Measurements from ENCODE around the gene MYO18A.

DNA sequence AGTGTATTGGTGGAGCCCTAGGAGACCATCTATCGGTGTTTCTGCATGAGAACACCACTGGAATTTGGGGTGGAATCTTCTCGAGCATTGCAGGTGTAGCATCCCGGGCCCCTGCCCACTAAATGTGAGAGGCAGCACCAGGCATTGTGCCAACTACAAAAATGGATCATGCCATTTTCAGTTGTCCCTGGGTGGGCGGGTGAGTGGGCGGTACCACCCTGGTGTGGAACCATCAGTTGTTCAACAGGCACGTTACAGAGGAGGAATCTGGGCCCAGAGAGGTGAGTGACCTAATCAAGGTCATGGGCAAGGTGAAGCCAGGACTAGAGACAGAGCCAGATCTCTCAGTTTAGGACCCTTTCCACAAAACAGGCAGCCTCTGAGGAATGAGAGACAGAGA lies 128.5 kb downstream of the MYO18A start:
- TF ChIP-seq, protein P1, sequence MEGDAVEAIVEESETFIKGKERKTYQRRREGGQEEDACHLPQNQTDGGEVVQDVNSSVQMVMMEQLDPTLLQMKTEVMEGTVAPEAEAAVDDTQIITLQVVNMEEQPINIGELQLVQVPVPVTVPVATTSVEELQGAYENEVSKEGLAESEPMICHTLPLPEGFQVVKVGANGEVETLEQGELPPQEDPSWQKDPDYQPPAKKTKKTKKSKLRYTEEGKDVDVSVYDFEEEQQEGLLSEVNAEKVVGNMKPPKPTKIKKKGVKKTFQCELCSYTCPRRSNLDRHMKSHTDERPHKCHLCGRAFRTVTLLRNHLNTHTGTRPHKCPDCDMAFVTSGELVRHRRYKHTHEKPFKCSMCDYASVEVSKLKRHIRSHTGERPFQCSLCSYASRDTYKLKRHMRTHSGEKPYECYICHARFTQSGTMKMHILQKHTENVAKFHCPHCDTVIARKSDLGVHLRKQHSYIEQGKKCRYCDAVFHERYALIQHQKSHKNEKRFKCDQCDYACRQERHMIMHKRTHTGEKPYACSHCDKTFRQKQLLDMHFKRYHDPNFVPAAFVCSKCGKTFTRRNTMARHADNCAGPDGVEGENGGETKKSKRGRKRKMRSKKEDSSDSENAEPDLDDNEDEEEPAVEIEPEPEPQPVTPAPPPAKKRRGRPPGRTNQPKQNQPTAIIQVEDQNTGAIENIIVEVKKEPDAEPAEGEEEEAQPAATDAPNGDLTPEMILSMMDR (IDR thresholded peaks at IDR 0.05; ENCODE audit: insufficient read depth, low read length) = no peak
- TF ChIP-seq GABPA (IDR thresholded peaks at IDR 0.05; ENCODE audit: low read depth) = no peak
- TF ChIP-seq, protein P2, sequence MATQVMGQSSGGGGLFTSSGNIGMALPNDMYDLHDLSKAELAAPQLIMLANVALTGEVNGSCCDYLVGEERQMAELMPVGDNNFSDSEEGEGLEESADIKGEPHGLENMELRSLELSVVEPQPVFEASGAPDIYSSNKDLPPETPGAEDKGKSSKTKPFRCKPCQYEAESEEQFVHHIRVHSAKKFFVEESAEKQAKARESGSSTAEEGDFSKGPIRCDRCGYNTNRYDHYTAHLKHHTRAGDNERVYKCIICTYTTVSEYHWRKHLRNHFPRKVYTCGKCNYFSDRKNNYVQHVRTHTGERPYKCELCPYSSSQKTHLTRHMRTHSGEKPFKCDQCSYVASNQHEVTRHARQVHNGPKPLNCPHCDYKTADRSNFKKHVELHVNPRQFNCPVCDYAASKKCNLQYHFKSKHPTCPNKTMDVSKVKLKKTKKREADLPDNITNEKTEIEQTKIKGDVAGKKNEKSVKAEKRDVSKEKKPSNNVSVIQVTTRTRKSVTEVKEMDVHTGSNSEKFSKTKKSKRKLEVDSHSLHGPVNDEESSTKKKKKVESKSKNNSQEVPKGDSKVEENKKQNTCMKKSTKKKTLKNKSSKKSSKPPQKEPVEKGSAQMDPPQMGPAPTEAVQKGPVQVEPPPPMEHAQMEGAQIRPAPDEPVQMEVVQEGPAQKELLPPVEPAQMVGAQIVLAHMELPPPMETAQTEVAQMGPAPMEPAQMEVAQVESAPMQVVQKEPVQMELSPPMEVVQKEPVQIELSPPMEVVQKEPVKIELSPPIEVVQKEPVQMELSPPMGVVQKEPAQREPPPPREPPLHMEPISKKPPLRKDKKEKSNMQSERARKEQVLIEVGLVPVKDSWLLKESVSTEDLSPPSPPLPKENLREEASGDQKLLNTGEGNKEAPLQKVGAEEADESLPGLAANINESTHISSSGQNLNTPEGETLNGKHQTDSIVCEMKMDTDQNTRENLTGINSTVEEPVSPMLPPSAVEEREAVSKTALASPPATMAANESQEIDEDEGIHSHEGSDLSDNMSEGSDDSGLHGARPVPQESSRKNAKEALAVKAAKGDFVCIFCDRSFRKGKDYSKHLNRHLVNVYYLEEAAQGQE (IDR thresholded peaks at IDR 0.05; ENCODE audit: insufficient replicate concordance, low read depth) = no peak
- no peak for TF ChIP-seq POLR2AphosphoS5 (IDR thresholded peaks at IDR 0.05; ENCODE audit: low read depth)
